ENCODE data around the gene ZNF425.

ZNF425 gene

DNA sequence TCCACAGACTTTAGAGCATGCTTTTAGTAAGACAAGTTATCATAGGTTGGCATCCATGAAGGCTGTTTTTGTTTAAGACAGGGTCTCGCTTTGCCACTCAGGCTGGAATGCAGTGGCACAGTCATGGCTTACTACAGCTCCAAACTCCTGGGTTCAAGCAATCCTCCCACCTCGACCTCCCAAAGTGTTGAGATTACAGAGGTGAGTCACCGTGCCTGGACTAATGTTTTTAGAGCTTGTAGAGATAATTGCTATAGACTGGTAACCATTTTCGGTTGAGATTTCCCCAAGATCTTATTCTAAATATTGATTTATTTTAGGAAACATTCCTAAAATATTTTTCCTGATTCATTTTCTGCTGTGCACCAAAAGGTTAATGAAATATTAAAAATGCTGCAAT is 15.8 kb upstream of the ZNF425 start:
- Histone ChIP-seq H3K9ac (ENCODE audit: low read length) (no peak overlapping the region), H3F3A (ENCODE audit: insufficient read depth, low read length) (no peaks in the 10 kb centered on the region), H3K27ac (ENCODE audit: low read depth, low read length, poor library complexity, severe bottlenecking) (no peak overlapping the region), H3K9me2 (ENCODE audit: low read depth, low read length) (no peaks in the 10 kb centered on the region), H3K4me2 (ENCODE audit: low read length) (no peak overlapping the region), H2AFZ (ENCODE audit: low read length) (no peak overlapping the region), H3K4me3 (ENCODE audit: low read depth, low read length, poor library complexity, severe bottlenecking) (no peak overlapping the region), H3K9me3 (ENCODE audit: low read length) (no peaks in the 10 kb centered on the region), H3K4me1 (ENCODE audit: insufficient read depth, low read length, severe bottlenecking) (peaks cover 24% of the 10 kb centered on the region), H3K79me2 (ENCODE audit: insufficient read depth, low read length) (no peaks in the 10 kb centered on the region), H3K36me3 (ENCODE audit: insufficient read depth, low read length) (peaks cover 11% of the 10 kb centered on the region; the same call in 1 of the 2 replicates), H4K20me1 (ENCODE audit: insufficient read depth, low read length) (no peaks in the 10 kb centered on the region), H3K27me3 (ENCODE audit: insufficient read depth, low read length) (no peaks in the 10 kb centered on the region)
- TF ChIP-seq EZH2 (IDR thresholded peaks at IDR 0.05; ENCODE audit: borderline replicate concordance, low read length) = no peak
- TF ChIP-seq, protein P1, sequence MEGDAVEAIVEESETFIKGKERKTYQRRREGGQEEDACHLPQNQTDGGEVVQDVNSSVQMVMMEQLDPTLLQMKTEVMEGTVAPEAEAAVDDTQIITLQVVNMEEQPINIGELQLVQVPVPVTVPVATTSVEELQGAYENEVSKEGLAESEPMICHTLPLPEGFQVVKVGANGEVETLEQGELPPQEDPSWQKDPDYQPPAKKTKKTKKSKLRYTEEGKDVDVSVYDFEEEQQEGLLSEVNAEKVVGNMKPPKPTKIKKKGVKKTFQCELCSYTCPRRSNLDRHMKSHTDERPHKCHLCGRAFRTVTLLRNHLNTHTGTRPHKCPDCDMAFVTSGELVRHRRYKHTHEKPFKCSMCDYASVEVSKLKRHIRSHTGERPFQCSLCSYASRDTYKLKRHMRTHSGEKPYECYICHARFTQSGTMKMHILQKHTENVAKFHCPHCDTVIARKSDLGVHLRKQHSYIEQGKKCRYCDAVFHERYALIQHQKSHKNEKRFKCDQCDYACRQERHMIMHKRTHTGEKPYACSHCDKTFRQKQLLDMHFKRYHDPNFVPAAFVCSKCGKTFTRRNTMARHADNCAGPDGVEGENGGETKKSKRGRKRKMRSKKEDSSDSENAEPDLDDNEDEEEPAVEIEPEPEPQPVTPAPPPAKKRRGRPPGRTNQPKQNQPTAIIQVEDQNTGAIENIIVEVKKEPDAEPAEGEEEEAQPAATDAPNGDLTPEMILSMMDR (IDR thresholded peaks at IDR 0.05; ENCODE audit: low read length) = no peak

- no peak for TF ChIP-seq EZH2 (IDR thresholded peaks at IDR 0.05; ENCODE audit: borderline replicate concordance, low read length)
- TF ChIP-seq, protein P1 (IDR thresholded peaks at IDR 0.05; ENCODE audit: low read length) = no peak
- no peak overlapping the region for H3K4me3 ChIP-seq (ENCODE audit: low read depth, low read length, poor library complexity, severe bottlenecking)
- no peaks in the 10 kb centered on the region for H3K27me3 ChIP-seq (ENCODE audit: insufficient read depth, low read length)
- no peaks in the 10 kb centered on the region for H3F3A ChIP-seq (ENCODE audit: insufficient read depth, low read length)
- no peak overlapping the region for H3K4me2 ChIP-seq (ENCODE audit: low read length)
- no peak overlapping the region for H3K27ac ChIP-seq (ENCODE audit: low read depth, low read length, poor library complexity, severe bottlenecking)
- H2AFZ ChIP-seq (ENCODE audit: low read length) = no peak overlapping the region
- H3K9me2 ChIP-seq (ENCODE audit: low read depth, low read length) = no peaks in the 10 kb centered on the region
- H3K36me3 ChIP-seq (ENCODE audit: insufficient read depth, low read length) = peaks cover 11% of the 10 kb centered on the region
- no peaks in the 10 kb centered on the region for H3K79me2 ChIP-seq (ENCODE audit: insufficient read depth, low read length)
- no peak overlapping the region for H3K9ac ChIP-seq (ENCODE audit: low read length)
- peaks cover 18% of the 10 kb centered on the region for H3K4me1 ChIP-seq (ENCODE audit: insufficient read depth, low read length, severe bottlenecking)
- no peaks in the 10 kb centered on the region for H3K9me3 ChIP-seq (ENCODE audit: low read length)
- no peaks in the 10 kb centered on the region for H4K20me1 ChIP-seq (ENCODE audit: insufficient read depth, low read length)
These were observed 14.7 kb upstream of the ZNF425 start for GRCh38 chr7:149140831-149141230.

GRCh38 chr7:149136118-149136517 is 10.0 kb upstream of the ZNF425 start:
- H3K4me1 ChIP-seq (ENCODE audit: insufficient read depth, low read length, severe bottlenecking) = peaks cover 8% of the 10 kb centered on the region
- no peaks in the 10 kb centered on the region for H3K9me2 ChIP-seq (ENCODE audit: low read depth, low read length)
- peaks cover 8% of the 10 kb centered on the region for H3K9me3 ChIP-seq (ENCODE audit: low read length)
- H3K4me2 ChIP-seq (ENCODE audit: low read length) = no peak overlapping the region
- no peak overlapping the region for H2AFZ ChIP-seq (ENCODE audit: low read length)
- no peak overlapping the region for H3K9ac ChIP-seq (ENCODE audit: low read length)
- H3F3A ChIP-seq (ENCODE audit: insufficient read depth, low read length) = no peaks in the 10 kb centered on the region
- no peaks in the 10 kb centered on the region for H4K20me1 ChIP-seq (ENCODE audit: insufficient read depth, low read length)
- no peaks in the 10 kb centered on the region for H3K27me3 ChIP-seq (ENCODE audit: insufficient read depth, low read length)
- H3K79me2 ChIP-seq (ENCODE audit: insufficient read depth, low read length) = no peaks in the 10 kb centered on the region
- TF ChIP-seq EZH2 (IDR thresholded peaks at IDR 0.05; ENCODE audit: borderline replicate concordance, low read length) = no peak
- TF ChIP-seq, protein P1 (IDR thresholded peaks at IDR 0.05; ENCODE audit: low read length) = no peak
- no peak overlapping the region for H3K4me3 ChIP-seq (ENCODE audit: low read depth, low read length, poor library complexity, severe bottlenecking)
- H3K36me3 ChIP-seq (ENCODE audit: insufficient read depth, low read length) = peaks cover 28% of the 10 kb centered on the region
- H3K27ac ChIP-seq (ENCODE audit: low read depth, low read length, poor library complexity, severe bottlenecking) = no peak overlapping the region

Data from OCI-LY1 (cell line).